GM11168 (cell line): ENCODE measurements around the gene POU2F3.

ENCODE experiments used
- in situ Hi-C: fragments of 300-500 bp; cut with MboI; formaldehyde crosslinking; loops from one replicate; pipeline ENCODE4 v1.12.0; 2022; ENCODE audit warnings: low sequenced_read_pairs; ENCODE audit not compliant: unreplicated experiment

Gene POU2F3

GRCh38 chr11:120332822-120333716, 93.1 kb downstream of the POU2F3 start:
- in situ Hi-C loops = loop anchor here (25.0 kb wide), 1 partner anchor 104 kb away; no protein-coding TSS in a partner anchor

- in situ Hi-C loops = loop anchor here (25.0 kb wide), 1 partner anchor 104 kb away; no protein-coding TSS in a partner anchor
These were observed 93.9 kb downstream of the POU2F3 start for GRCh38 chr11:120333801-120334200.

- in situ Hi-C loops = loop anchor here (25.0 kb wide), 1 partner anchor 103 kb away; no protein-coding TSS in a partner anchor
These were observed 94.4 kb downstream of the POU2F3 start for GRCh38 chr11:120334332-120334731.

- in situ Hi-C loops = loop anchor here (25.0 kb wide), 1 partner anchor 102 kb away; no protein-coding TSS in a partner anchor
These were observed 95.0 kb downstream of the POU2F3 start for GRCh38 chr11:120334894-120335462.

DNA sequence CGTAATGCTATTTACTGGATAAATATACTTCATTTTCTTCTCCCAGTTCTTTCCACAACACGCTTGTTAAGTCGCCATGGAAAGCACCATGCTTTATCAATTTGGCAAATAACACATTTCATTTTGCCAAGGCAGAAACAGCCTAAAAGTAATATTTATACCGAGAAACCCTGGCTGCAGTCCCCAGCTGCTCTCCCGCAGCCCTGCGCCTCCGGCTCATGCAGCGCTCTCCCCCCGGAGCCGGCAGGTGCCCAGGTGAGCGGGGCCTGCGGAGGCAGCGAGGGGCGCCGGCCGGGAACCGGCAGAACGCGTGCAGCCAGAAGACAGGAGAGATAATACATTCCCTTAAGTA, 95.6 kb downstream of the POU2F3 start:
- in situ Hi-C loops = loop anchor here (25.0 kb wide), 1 partner anchor 102 kb away; no protein-coding TSS in a partner anchor

DNA sequence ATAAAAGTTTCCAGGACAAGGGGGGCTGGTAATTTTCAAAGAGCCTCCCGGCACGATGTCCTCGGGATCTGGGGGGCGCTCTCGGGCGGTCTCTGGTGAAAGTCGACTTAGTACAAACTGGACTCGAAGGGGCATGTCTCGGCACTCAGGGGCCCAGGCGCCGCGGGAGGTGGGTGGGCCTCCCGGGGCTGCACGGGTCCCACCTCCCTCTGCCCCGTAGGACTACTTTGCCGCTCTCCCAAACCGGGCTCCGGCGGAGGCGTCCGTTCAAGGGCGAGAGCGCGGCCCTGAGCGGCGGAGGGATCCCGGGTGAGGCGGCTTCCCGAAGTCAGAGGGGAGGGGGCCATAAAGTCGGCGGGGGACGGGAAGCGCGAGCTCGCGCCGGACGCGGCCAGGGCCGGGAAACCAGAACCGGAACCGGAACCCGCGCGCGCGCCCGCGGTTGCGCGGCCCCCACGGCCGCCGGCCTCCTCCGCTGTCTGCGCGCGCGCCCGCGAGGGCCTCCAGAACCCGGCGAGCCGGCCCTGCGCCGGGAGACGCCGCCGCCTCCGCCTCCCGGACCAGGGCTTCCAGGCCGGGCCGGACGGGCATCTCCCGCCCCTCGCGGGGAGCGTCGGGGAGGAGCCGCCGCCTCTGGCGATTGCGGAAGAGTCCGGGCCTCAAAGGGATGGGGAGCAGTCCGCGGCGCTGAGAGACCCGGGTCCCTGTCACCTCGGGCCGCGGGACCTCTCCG, 96.1 kb downstream of the POU2F3 start, which contains the start of gene ARHGEF12:
TSS of gene ARHGEF12 (plus strand) at position 506 of the 733 bp plus-strand sequence. CDS start 831 bp downstream, outside the sequence.
- in situ Hi-C loops = loop anchor here (25.0 kb wide), 1 partner anchor 101 kb away; no protein-coding TSS in a partner anchor

GRCh38 chr11:120336641-120337354, 96.9 kb downstream of the POU2F3 start:
- in situ Hi-C loops = loop anchor here (25.0 kb wide), 1 partner anchor 101 kb away; no protein-coding TSS in a partner anchor

DNA sequence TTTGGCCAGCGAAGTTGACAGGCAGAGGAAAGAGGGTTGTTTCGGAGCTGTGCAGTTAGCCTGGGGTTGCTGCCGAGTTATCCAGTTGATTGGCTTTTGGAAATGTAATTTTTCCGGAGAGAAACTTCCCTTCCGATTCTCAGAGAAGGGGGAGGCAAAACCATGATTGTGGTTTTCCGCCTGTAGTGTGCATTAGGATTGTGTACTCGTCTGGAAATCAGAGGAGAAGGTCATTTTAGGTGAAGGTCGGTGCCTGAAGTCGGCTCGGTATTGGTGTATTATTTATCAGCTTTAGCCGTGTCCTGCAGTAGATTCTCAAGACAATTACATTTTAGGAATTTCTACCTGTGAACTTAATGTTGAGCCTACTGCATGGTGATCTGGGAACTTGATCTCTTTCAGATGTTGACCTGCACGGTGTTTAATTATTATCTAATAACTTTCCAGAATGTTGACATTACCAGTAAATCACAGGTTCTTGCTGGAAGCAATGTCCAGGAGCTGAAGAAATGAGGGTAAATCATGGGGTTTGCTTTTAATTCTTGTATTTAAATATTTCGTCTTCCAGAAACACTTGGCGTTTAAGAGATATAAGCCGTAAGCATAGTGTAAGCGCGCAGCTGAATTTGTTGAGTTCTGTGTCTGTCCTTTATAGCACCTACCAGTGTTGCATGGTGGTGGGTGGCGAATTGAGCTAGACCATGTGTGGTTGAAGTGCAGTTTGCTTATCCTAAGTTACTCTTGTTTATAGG, 97.6 kb downstream of the POU2F3 start:
- in situ Hi-C loops = loop anchor here (25.0 kb wide), 1 partner anchor 100 kb away; no protein-coding TSS in a partner anchor

GRCh38 chr11:120338107-120338933, 98.4 kb downstream of the POU2F3 start:
- in situ Hi-C loops = loop anchor here (25.0 kb wide), 1 partner anchor 99 kb away; no protein-coding TSS in a partner anchor

DNA sequence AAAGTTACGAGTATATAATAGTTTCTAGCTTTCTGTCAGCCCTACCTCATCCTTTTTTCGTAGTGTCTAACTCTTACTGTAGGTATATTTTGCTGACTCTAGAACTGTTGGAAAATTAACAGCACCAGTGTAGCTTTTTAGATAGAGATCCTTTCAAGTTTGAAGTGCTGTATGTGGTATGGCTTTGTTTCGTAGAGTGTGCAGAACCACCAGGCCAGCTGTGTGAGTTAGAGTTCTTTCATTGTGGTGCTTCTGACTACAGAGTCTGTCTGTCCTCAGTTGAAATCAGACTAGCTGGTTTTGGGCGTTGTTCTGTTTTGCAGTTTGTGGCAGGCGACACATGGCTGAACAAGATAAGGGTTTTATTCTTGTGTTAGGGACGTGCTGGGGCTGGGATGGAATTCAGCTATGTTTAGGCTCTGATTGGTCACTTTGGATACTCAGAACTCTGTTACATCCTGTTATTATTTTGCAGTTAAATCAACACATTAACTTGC, 99.5 kb downstream of the POU2F3 start:
- in situ Hi-C loops = loop anchor here (25.0 kb wide), 1 partner anchor 98 kb away; no protein-coding TSS in a partner anchor

DNA sequence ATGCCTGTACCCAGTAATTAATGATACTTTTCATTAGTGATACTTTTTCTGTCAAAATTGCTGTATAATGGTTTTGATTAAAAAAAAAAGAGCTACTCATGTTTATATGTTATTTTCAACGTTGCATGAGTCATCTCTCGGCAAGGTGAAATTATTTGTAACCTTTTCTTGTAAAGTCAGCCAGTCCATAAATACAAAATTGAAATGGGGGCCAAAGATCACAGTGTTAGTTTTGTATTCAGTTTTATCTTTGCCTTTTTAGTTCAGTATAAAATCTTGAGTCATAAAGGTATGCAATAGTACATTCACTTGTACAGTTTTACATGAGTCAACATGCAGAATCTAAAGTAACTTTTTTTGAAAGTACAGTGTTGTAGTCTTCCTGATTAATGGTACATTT, 100.6 kb downstream of the POU2F3 start:
- in situ Hi-C loops = loop anchor here (25.0 kb wide), 1 partner anchor 97 kb away; no protein-coding TSS in a partner anchor

GRCh38 chr11:120342226-120342625, 102.3 kb downstream of the POU2F3 start:
- in situ Hi-C loops = loop anchor here (25.0 kb wide), 1 partner anchor 95 kb away; no protein-coding TSS in a partner anchor

- in situ Hi-C loops = loop anchor here (25.0 kb wide), 1 partner anchor 95 kb away; no protein-coding TSS in a partner anchor
These were observed 102.7 kb downstream of the POU2F3 start for GRCh38 chr11:120342678-120343077.

- in situ Hi-C loops = loop anchor here (25.0 kb wide), 1 partner anchor 94 kb away; no protein-coding TSS in a partner anchor
These were observed 103.5 kb downstream of the POU2F3 start for GRCh38 chr11:120343429-120343828.

DNA sequence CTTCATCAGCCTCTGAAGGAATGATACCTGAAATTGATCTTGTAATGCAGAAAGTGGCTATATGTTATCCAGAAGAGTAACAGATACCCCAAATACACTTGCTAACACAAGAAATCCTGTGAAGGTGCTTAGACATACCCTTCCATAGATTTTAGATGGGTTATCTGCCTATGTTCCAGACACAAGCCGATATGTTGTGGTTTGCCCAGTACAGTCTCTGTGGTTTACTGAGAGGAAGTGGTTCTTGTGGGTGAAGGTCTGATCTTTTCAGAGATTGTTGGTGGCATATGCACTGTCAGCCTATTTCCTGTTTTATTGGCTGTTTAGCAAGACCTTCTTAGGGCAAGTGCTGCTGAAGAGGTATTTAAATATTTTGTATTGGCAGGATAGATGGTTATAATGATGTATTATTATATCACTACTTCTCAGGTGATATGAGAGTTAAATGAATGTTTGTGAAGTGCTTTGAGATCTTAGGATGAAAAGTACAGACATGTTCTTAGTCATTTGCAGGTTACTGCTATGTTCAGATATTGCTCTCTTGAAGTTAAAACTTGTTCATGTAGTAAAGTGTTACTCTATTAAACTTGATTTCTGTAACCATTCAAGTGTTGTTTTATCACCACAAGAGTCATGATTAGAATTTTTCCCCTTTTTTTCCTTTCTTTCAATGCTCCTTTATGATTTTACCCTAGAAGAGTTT, 104.5 kb downstream of the POU2F3 start:
- in situ Hi-C loops = loop anchor here (25.0 kb wide), 1 partner anchor 93 kb away; no protein-coding TSS in a partner anchor

- in situ Hi-C loops = loop anchor here (25.0 kb wide), 1 partner anchor 91 kb away; no protein-coding TSS in a partner anchor
These were observed 106.3 kb downstream of the POU2F3 start for GRCh38 chr11:120346233-120346632.

DNA sequence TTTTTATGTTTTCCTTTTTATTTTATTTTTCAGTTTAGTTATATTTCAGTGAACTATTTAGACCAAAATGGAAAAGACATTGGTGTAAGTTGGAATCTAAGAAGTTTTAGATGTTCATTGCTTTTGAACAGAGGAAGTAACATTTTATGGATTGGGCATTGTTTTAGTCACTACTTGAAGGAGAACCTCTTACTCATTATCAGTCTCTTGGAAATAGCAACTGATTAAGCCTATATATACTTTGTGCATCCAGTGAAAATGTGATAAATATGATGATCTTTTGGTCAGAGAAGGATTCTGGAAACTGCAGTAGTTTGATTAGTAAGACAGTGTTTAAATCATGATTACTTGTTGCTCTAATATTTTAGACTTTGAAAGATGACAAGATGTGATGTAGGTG, 110.7 kb downstream of the POU2F3 start:
- in situ Hi-C loops = no loop called here
